GM18499 (cell line): Measurements from ENCODE around the gene DGKA.

Source experiments
- ATAC-seq: cut with Tn5 transposase; IDR thresholded peaks from one replicate; pipeline ENCODE4 v1.9.1; 2021; ENCODE audit warnings: moderate number of reproducible peaks; ENCODE audit not compliant: insufficient read depth, unreplicated experiment

The DGKA gene

GRCh38 chr12:55931317-55931779, 386 bp downstream of the DGKA start:
- no peak for ATAC-seq

DNA sequence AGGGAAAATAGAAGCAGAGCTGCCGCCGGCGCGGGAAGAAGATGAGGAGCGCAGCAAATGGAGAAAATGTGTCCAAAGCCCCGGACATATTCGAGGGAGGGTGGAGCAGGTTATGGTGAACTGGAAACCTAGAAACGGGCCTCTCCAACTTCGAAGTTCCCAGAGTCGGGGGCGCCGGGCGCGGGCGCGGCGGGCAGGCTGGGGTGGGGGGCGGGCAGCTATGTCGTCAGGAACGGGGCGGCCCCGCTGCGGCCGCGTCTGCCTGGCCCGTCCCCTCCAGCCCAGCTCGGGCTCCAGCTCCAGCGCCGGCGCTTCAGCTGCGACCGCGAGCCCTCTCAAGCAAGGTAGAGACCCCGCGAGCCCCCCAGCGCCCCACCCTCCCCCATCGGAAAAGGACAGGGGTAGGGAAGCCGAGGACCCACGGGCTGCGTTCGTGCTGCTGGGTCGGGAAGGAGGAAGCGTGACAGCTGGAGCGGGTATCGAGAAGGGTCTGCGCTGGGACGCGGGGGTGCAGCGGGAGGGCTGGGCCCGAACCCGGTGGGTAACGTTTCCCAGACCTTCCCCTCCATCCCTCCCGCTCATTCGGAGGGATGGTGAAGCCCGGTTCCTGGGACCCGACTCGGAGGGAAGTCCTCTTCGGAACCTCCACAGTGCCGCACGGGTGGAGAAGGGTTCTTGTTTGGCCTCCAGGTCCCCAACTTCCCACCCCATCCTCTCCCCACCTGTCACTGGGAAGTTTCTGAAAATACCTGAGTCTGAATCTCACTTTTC, 1.0 kb downstream of the DGKA start:
- ATAC-seq = no peak

GRCh38 chr12:55932551-55932910, 1.6 kb downstream of the DGKA start:
- ATAC-seq = no peak

- ATAC-seq = no peak
Observed at GRCh38 chr12:55933169-55933798, 2.3 kb downstream of the DGKA start.

- no peak for ATAC-seq
Observed at GRCh38 chr12:55933799-55934742, 3.1 kb downstream of the DGKA start.

DNA sequence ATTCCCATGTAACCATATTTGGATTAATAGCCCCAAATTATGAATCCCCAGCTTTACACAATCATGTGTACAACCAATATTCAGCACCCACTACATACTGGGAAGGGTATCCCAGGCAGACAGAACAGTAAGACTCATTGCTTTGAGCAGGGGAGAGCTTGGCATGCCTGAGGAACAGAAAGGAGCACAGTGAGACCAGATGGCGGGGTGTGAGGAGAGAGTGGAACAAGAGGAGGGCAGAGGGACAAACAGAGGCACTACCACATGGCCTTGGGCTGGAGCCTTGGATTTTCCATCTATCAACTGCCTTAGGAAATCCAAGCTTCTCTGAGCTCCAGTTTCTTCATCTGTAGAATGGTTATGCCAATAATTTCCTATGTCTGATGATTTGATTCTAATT, 3.8 kb downstream of the DGKA start:
- no peak for ATAC-seq

DNA sequence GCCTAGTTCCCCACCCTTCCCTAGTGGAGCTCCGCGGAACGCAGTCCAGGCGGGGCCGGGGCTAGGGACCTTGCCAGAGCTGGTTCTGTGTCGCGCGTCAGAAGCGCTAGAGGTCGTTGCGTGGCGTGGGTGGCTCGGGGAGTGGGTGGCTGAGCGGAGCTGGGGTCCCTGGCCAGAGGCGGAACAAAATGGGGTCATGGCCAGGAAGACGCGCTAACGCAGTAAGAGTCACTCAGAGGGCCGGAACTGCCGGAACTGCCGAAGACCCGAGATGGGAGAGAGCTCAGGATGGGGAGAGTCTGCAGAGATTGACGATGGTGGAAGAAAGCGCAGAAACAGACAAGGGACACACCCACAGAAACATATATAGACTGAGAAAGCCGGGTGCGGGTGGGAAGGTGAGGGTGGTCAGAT, 4.8 kb downstream of the DGKA start:
- no peak for ATAC-seq

DNA sequence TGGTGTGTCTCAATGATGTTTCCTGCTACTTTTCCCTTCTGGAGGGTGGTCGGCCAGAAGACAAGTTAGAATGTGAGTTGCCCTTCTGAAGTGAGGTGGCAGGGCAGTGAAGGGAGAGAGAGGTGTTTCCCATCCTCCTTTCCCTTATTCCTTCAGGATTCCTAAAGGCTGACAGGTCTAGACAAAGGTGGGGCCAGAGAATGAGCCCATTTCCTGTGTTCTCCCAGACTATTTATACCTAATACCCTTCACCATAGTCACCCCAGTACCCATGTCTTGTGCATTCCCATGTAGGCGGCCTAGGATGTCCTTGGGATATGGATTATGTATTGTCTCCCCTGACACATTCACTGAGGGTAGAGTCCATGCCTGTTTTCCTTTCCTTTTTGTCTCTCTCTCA, 7.0 kb downstream of the DGKA start:
- no peak for ATAC-seq

- ATAC-seq = no peak
Observed at GRCh38 chr12:55938826-55939501, 8.0 kb downstream of the DGKA start.

DNA sequence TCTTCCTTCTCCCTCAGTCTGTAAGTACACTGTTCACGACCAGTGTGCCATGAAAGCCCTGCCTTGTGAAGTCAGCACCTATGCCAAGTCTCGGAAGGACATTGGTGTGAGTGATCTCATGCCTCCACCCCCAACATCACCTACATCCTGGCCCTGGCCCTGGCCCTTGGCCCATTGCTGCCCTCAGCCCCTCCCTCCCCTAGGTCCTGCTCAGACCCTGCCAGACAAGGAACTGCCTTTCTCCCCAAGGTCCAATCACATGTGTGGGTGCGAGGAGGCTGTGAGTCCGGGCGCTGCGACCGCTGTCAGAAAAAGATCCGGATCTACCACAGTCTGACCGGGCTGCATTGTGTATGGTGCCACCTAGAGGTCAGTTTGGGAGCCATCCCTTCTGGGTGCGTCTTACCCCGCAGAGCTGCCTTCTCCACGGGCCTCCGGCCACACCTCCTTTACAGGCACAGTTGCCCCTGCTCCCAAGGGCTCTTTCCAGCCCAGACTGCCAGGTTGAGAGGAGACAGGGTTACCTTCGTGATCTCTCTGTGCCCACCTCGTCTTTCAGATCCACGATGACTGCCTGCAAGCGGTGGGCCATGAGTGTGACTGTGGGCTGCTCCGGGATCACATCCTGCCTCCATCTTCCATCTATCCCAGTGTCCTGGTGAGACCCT, 9.2 kb downstream of the DGKA start:
- peak; percentile 80 for ATAC-seq

- no peak for ATAC-seq
Observed at GRCh38 chr12:55942055-55942454, 11.1 kb downstream of the DGKA start.

GRCh38 chr12:55942577-55943136, 11.7 kb downstream of the DGKA start:
- no peak for ATAC-seq

DNA sequence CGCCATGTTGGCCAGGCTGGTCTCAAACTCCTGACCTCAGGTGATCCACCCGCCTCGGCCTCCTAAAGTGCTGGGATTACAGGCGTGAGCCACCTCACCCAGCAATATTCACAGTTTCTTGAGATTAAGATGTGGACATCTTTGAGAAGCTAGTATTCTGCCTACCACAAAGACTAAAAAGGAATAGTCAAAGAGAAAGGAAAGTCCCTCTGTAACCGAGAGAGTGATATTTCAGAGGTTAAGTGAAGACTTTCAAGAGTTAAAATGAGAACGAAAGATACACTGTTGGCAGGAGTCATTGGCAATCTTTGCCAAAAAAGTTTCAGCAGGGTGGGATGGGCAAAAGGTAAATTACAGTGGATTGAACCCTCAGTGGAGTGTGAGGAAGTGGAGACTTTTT, 15.6 kb downstream of the DGKA start:
- ATAC-seq = no peak

- no peak for ATAC-seq
Observed at GRCh38 chr12:55955344-55955743, 24.4 kb downstream of the DGKA start.

DNA sequence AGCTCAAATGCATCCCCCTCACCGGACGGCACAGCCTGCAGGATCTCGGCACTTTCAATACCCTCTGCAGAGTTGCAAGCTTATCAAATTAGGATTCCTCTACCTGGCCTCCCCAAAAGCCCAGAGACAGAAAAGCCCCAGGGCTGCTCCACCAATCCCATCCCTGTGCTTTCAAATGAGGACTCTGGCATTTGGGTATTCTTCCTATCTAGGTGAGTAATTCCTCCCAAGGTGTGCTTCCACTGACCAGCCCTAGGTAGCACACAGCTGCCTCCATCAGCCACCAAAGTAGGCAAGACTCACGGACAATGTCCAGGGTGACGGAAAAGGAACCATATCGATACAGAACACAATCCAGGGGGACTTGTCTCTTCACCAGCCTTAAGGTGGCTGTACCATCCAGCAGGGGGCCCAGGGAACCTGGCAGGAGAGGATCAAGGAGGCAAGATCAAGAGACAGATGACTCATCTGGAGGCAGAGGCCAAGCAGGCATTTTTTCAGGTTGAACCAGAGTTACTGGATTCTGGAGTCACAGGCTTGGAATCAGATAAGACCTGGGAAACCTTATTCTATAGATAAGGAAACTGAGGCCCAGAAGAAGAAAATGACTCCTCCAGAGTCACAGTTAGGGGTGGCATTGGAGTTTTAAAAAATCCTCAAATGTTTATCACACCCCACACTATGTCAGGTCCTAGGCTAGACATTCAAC, 25.0 kb downstream of the DGKA start:
- no peak for ATAC-seq

DNA sequence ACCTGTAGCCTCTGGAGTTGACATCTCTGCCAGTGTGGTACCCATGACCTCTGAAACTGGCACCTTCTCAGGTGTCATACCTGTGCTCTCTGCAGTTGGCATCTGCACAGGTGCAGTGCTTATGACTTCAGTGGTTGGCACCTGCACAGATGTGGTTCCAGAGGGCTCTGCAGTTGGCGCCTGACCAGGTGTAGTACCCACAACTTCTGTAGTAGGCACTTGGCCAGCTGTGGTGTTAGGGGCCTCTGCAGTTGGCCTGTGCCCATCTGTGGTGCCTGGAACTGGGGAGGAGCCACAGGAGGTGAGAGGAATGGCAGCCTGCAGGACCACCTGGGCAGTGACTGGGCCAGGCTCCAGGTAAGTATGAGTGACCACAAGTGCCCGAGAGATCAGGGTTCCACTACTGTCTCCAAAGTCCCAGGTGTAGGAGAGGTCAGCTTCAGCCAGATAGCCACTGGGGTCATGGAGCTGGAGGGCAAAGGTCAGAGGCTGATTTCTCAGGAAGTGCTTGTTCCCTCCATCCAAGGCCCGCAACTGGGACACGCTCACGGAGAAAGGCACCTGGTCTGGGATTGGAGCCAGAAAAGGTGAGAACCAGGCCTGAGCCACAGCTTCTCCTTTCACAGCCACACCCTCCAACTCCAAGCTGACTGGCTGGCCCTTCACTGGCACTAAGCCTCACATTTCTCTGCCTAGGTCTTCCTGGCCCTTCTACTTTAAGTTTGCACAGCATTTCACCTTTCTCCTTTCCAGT, 26.3 kb downstream of the DGKA start:
- no peak for ATAC-seq

DNA sequence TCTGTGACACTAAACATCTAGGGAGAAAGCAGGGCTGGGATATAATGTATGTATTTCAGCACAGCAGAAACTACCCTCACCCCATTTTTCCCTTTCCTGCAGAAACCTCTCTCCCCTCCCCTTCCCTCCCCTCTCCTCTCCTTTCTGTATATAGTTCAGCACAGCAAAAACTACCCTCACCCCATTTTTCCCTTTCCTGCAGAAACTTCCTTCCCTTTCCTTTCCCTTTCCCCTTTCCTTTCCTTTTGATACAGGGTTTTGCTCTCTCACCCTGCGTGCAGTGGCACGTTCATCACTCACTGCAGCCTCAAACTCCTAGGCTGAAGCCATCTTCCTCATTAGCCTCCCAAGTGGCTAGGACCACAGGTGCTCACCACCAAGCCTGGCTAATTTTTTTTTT, 32.8 kb downstream of the DGKA start:
- ATAC-seq = no peak

DNA sequence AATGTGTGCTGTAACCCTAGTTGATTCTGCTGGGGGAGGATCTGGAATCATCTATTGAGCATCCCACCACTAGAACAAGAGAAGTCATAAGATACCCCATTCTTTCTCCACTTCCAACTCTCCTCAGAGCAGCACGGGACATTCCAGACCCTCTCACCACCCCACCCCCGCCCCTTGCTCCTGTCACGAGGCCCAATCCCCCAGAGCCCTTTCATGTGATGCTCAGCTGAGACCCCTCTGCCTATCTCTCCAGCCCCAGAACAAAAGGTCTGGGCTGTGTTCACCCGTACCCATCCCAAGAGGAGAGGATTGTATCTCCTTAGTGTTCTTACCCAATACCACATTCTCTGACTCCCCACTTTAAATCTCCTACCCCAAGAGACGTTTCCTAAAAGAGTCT, 34.3 kb downstream of the DGKA start:
- no peak for ATAC-seq
